ENCODE results near the gene BANF2. TPM values are rescaled to one million over a fixed set of nuclear protein-coding genes. Genes with fewer than 3 reads are reported as not detected.
A peak's percentile ranks its signal among the peaks of the same experiment; 100 is the strongest.

Gene BANF2
- total and polyA plus RNA-seq, 2 of the 13 experiments (the other 11 are each of a cell fraction or from before 2014, with no cell fraction given) = 0.35 TPM; not detected in 1

DNA sequence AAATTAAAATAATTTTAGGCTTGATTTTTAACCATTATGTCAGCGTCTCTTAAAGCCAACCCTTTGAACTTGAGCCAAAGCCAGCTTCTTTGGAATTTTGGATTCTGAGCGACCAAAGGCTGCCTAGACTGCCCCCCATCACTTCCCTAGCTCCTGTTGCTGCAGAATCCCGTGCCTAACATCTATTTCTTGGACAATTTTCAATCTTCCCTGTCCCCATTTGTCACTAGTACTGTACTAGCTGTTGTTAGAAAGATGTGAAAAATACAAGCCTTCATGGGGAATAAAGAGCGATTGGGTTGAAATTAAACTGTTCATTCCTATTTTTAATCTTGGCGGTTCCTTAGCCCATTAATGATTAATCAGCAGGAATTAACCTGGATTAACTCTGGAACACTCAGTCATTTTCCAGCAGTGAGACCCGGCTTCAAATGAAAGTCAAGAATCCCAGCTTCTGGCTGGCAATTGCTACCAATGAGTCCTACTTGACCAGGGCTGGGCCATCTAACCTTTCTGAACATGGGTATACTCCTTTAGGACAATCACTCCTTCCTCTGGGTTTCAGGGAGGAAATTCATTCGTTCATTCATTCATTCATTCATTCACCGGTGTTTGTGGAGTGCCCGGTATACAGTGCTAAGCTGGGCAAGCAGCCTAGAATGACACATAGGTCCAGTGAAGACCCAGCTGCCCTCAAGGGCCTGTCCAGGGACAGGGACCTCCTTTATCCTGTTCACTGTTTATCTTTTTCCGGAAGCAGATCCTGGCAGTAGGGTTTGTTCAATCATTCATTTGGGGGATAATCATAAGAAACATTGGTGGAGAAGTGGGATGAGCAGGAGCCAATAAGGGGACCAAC, 16.3 kb upstream of the BANF2 start (continued):
- TF ChIP-seq KMT2B (CRISPR knock-in tag; IDR thresholded peaks at IDR 0.05) (peak; percentile 9), RBAK (CRISPR knock-in tag; IDR thresholded peaks at IDR 0.05) (peak; percentile 75; the same call in 1 of the 2 replicates), ARNTL (CRISPR knock-in tag; IDR thresholded peaks at IDR 0.05) (no peak), ATAD3A (CRISPR knock-in tag; IDR thresholded peaks at IDR 0.05) (0 out of 2 replicates have a peak, but pooled peaks have one; percentile 7), TCF7 (IDR thresholded peaks at IDR 0.05; ENCODE audit: low read depth) (no peak), REL (CRISPR knock-in tag; conservative IDR thresholded peaks at IDR 0.05) (no peak), HNRNPUL1 (IDR thresholded peaks at IDR 0.05; ENCODE audit: low read depth, low read length) (no peak), TP53 (CRISPR knock-in tag; conservative IDR thresholded peaks at IDR 0.05) (no peak), SP1 (IDR thresholded peaks at IDR 0.05) (no peak), SP1 (CRISPR knock-in tag; IDR thresholded peaks at IDR 0.05) (no peak), NFE2L1 (CRISPR knock-in tag; IDR thresholded peaks at IDR 0.05; ENCODE audit: borderline replicate concordance) (no peak), ZNF713 (CRISPR knock-in tag; IDR thresholded peaks at IDR 0.05) (no peak), ZNF616 (CRISPR knock-in tag; IDR thresholded peaks at IDR 0.05; ENCODE audit: low read depth) (no peak), NFE2 (CRISPR knock-in tag; IDR thresholded peaks at IDR 0.05) (no peak), NR3C1 (CRISPR knock-in tag; IDR thresholded peaks at IDR 0.05) (no peak), HNRNPH1 (optimal IDR thresholded peaks at IDR 0.05; ENCODE audit: low read depth, low read length) (no peak)
- TF ChIP-seq, protein P1, sequence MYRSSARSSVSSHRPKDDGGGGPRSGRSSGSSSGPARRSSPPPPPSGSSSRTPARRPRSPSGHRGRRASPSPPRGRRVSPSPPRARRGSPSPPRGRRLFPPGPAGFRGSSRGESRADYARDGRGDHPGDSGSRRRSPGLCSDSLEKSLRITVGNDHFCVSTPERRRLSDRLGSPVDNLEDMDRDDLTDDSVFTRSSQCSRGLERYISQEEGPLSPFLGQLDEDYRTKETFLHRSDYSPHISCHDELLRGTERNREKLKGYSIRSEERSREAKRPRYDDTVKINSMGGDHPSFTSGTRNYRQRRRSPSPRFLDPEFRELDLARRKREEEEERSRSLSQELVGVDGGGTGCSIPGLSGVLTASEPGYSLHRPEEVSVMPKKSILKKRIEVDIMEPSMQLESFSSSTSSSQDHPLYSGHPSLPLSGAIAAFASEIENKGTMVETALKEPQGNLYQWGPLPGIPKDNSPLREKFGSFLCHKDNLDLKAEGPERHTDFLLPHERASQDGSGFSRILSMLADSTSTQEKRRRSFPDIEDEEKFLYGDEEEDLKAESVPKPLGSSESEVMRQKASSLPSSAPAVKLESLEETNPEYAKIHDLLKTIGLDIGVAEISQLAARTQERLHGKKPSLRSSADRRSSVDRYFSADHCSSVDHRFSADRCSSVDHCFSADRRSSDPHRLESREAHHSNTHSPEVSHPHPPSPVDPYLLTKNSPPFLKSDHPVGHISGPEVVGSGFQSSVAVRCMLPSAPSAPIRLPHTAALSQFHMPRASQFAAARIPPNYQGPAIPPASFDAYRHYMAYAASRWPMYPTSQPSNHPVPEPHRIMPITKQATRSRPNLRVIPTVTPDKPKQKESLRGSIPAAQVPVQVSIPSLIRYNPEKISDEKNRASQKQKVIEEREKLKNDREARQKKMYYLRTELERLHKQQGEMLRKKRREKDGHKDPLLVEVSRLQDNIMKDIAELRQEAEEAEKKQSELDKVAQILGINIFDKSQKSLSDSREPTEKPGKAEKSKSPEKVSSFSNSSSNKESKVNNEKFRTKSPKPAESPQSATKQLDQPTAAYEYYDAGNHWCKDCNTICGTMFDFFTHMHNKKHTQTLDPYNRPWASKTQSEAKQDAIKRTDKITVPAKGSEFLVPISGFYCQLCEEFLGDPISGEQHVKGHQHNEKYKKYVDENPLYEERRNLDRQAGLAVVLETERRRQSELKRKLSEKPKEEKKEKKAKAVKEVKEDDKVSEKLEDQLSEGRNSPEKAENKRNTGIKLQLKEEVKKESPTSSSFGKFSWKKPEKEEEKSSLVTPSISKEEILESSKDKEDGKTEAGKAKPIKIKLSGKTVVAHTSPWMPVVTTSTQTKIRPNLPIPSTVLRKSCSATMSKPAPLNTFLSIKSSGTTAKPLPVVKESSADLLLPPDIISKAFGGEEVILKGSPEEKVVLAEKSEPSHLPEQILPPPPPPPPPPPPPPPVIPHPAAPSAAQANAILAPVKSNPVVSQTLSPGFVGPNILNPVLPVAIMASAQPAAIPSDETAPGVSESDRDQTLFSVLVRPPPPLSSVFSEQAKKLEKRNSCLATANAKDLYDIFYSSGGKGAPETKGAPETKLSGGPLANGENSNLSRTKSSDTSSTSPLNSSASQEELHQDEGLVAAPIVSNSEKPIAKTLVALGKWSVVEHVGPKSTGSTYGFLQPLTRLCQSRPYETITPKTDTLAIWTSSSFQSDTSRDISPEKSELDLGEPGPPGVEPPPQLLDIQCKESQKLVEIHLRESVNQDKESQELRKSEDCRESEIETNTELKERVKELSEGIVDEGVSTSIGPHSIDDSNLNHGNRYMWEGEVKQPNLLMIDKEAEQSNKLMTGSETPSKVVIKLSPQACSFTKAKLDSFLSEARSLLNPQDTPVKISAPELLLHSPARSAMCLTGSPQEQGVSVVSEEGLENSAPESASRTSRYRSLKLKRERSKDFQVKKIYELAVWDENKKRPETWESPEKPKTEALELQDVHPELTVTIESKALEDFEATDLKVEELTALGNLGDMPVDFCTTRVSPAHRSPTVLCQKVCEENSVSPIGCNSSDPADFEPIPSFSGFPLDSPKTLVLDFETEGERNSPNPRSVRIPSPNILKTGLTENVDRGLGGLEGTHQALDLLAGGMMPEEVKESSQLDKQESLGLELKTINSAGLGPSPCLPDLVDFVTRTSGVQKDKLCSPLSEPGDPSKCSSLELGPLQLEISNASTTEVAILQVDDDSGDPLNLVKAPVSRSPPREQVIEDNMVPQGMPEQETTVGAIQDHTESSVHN (CRISPR knock-in tag; IDR thresholded peaks at IDR 0.05) = 0 out of 2 replicates have a peak, but pooled peaks have one; percentile 74
- TF ChIP-seq, protein P2, sequence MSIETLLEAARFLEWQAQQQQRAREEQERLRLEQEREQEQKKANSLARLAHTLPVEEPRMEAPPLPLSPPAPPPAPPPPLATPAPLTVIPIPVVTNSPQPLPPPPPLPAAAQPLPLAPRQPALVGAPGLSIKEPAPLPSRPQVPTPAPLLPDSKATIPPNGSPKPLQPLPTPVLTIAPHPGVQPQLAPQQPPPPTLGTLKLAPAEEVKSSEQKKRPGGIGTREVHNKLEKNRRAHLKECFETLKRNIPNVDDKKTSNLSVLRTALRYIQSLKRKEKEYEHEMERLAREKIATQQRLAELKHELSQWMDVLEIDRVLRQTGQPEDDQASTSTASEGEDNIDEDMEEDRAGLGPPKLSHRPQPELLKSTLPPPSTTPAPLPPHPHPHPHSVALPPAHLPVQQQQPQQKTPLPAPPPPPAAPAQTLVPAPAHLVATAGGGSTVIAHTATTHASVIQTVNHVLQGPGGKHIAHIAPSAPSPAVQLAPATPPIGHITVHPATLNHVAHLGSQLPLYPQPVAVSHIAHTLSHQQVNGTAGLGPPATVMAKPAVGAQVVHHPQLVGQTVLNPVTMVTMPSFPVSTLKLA (IDR thresholded peaks at IDR 0.05) = no peak
- TF ChIP-seq, protein P3, sequence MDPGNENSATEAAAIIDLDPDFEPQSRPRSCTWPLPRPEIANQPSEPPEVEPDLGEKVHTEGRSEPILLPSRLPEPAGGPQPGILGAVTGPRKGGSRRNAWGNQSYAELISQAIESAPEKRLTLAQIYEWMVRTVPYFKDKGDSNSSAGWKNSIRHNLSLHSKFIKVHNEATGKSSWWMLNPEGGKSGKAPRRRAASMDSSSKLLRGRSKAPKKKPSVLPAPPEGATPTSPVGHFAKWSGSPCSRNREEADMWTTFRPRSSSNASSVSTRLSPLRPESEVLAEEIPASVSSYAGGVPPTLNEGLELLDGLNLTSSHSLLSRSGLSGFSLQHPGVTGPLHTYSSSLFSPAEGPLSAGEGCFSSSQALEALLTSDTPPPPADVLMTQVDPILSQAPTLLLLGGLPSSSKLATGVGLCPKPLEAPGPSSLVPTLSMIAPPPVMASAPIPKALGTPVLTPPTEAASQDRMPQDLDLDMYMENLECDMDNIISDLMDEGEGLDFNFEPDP (CRISPR knock-in tag; conservative IDR thresholded peaks at IDR 0.05) = no peak

Measured in HepG2 (cell line).